Kasumi-1 (cell line): ENCODE measurements around the gene PIGX.
A peak's percentile ranks its signal among the peaks of the same experiment; 100 is the strongest.

ENCODE experiments used
- DNase-seq, 2 experiments: peaks; one replicate each; lab custom pipeline; 2025; lab: John Stamatoyannopoulos, UW

The PIGX gene

DNA sequence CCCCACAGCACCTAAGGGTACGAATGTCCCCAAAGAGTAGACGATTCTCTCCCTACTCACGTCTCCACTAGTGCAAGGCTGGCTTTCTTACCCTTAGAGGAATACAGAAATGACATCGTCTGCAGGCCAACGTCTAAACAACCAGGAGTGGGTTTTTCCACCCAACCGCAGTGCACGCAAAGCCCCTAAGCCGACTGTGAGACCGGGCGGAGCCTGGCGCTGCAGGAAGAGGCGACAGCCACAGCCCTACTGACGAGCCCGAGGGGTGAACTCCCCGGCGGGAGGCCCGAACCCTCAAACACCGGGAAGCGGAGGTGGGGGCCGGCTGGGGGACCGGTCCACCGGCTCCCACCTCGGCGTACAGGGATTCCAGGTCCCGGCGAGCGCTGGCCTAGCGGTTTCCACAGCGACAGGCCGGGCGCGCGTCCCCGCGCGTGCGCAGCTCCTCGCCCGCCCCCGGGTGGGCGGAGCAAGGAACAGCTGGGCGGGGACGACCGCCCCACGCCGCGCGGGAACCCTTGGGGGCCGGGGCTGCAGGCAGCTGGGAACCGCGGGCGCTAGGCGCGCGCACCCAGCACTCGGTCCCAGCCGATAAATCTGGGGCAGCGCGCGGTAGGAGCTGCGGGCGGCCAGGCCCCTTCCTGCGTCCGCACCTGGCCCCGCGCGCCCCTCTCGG is at the start of gene PIGX, which contains the start of gene CEP19:
PIGX (plus strand) TSS at position 540 of the 676 bp plus-strand sequence.
CEP19 (minus strand) TSS at position 413 of the 676 bp plus-strand sequence. CDS start 3,593 bp downstream, outside the sequence.
- peak; percentile 64 to 68 for DNase-seq

DNA sequence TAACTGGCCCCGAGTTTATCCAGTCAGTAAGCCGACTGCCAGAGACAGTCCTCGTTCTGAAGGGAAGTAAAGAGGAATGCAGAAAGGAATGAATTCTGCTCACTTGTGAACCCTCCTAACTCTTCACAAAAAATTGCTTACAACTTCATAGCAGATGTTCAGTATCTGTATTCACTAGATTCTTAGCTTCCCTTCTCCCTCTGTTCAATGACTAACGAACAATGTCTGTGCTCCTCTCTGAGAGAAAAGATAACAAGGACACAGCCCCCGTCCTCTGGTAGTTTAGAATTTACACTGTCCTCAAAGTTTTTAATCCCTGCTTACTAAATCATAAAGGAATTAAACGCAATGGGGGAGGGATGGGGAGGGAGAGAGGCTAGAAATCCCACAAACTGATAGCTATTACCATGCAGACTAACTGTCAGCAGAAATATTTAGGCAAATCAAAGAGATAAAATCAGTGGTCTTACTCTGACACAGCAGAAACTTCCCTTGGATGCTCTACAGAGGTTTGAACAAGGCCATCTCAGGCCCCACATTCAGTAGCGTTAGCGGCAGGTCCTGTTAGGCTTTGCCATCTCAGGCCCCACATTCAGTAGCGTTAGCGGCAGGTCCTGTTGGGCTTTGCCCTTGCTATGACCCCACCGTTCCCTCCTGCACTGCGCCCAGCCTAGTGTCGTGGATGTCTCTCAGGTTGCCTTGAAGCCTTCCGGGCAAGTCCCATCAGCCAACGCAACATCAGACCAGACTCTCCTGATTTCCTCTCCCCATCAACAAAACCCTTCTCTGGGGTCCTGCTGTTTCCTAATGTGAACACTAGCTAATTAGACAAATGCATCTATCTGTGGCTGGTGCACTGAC is 49.2 kb upstream of the PIGX start:
- DNase-seq = no peak

DNA sequence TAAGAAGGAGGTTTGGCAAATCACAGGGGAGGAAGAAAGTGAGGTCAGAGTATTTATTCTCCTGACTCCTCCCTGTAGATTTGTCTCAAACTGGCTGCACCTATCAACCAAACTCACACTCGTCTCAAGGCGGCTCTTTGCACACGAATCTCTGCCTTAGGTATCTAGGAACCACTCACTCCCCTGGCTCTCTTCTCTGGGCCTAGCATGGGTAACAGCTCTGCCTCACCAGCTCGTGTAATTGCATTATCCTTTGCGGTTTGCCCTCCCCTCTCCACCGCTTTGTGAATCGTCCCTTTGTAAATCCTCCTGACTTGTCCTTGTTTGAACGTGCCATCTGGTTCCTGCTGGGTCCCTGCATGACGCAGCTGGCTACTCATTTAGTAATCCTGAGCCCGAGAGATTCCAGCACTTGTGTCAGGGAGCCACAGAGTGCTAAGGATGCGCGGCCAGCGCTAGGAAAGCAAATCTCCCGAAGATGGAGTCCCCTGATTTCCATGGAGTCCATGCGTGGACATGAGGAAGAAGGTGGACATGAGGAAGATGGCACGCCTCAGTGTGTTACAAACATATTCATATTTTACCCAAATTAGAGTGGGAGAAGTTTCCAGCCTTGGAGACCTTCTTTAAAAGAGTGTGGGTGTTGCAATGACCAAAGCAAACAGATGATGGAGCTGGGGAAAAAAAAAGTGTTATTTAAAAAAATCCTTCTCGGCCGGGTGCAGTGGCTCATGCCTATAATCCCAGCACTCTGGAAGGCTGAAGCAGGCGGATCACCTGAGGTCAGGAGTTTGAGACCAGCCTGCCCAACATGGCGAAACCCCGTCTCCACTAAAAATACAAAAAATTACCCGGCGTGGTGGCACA is 45.9 kb upstream of the PIGX start:
- DNase-seq = peak; percentile 64 to 69

DNA sequence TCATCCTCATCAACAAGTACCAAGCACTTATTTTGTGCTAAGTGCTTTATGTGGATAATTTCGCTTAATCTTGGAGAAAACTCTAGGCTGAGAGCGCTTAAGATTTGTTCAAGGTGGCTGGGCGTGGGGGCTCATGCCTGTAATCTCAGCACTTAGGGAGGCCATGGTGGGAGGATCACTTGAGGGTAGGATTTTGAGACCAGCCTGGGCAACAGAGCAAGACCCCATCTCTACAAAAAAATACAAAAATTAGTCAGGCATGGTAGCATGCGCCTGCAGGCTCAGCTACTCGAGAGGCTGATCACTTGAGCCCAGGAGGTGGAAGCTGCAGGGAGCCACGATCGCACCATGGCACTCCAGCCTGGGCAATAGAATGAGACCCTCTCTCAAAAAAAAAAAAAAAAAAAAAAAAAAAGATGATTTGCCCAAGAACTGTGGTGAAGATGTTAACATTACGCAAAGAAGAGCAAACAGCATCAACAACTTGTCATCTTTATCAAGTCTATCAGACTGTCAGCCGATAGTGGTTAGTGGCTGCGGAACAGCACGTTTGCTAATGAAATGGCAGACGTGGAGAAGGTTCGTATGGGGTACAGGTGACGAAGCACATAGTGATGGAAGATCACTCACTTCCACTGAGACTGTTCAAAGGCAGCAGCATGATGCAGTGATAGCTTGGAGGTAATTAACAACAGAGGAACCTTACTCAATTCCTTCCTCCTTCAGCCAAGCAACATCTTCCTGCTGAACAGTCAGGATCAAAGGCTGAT is 44.9 kb upstream of the PIGX start:
- no peak for DNase-seq

DNA sequence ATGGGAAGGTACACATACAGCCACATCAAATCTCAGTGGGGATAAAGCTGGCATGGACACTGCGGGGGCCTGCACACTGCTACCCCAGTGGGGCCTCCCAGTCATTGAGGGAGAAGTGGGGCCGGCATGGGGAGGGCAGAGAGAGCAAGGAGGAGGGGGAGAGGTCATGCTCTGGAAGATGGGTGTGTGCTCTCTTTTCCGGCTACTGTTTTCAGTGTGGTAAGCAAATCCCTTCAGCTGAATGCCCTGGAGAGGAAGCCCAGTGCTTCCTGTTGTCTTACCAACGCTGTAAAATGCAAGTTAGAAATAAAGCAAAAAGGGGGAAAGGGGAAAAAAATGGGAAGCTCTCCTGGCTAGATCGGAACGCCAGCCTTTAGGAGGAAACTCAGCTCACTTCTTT is 41.8 kb upstream of the PIGX start:
- peak; percentile 11 to 34 for DNase-seq

DNA sequence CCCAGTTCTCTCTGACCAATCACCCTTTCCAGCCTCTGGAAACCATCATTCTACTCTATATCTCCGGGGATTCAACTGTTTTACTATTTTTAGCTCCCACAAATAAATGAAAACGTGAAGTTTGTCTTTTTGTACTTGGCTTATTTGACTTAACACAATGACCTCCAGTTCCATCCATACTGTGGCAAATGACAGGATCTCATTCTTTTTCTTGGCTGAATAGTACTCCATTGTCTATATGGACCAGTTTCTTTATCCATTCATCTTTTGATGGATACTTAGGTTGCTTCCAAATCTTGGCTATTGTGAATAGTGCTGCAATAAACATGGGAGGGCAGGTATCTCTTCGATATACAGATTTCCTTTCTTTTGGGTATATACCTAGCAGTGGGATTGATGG is 38.5 kb upstream of the PIGX start:
- no peak for DNase-seq

DNA sequence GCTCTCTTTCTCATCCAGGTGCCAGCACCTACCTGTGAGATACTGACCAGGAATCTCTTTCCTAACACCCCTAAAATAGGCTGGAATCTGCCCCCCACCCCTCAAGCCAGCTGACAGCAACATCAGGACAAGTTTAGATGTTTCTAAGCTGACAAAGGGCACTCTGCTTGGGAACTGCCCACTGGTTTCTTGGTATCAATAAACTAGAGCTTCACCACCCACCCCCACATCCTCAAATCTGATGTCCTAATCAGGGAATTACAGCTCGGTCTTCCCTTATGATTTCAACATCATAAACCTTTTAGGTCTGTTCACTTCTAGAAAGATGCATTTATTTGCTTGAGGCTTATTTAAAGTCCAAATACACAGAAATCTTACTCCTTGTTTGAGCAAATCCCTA is 34.8 kb upstream of the PIGX start:
- no peak for DNase-seq

DNA sequence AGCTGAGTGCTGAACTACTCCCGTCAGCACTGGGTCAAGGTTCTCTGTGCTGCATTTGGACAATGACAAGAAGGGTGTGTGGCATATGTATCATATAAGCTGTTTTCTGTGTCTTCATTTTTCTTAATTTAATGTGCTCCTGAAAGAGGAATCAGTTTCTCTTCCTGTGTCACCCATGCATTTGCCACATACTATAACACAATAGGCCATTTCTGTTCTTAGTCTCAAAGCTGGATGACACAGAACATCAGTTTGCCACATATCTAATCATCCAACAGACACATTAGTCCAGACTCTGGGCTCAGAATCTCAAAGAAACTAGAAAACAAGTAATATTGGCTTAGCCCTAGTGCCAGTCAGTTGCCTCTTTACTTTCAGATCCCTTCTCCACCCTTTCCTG is 34.2 kb upstream of the PIGX start:
- no peak for DNase-seq

DNA sequence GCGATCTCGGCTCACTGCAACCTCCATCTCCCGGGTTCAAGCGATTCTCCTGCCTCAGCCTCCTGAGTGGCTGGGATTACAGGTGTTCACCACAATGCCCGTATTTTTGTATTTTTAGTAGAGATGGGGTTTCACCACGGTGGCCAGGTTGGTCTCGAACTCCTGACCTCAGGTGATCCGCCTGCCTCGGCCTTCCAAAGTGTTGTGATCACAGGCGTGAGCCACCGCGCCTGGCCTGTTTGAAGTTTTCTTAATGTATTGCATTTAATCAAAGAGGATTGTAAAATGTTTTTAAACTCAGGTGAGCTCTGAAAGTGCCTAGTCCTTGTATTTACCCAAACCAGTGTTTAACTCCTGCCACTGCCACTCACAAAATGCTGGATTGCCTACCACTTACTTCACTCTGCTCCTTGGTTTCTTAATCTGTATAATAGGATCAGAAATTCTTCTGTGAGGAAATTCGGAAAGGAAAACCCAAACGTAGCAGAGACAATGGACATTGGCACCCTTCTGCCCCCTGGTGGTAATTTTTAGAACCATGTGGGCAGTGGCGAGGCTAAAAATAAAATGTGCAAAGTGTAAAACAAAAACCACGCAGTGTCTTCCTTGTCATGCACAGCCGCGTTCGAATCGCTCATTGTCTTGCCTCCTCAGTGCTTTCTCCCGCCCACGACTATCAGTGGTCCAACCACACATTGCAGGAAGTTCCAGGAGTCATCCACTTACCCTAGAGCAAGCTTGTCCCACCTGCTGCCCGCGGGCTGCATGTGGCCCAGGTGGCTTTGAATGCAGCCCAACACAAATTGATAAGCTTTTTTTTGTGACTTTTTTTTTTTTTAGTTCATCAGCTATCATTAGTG is 27.4 kb upstream of the PIGX start:
- DNase-seq = peak; percentile 87 to 90

DNA sequence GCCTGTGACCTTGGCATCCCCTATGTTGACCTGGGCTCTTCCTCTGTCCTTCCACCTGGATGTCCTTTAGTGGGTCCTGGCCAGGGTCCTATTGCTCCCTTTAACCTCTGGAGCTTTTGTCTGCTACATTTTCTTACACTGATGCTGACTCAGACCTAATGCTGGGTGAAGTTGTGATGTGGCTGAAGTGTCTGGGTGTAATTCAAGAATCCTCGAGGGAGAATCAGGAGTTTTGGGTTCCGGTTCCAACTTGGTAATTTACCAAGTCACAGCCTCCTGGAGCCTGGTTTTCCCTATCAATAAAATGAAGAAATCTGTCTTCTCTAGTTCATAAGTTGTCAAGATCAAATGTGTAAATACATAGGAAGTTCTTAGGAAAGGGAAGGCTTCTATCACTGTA is 25.7 kb upstream of the PIGX start:
- DNase-seq = no peak

DNA sequence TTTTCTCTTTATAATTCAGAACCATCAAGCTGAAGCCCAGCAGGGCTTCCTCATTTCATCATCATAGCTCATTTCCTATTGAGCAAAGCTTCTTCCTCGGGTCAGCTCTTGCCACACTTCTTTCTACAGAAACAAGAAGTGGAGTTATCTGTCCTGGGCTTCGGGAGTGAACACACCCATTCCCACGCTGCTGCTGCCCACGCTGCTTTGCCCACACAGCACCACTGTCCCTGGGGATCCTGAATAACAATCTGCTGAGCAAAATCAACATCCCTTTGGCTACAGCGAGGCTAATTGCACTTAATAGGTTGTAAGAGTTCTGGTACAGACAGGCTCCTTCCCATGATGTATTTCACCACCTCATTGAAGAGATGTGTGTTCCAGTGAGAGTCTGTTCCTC is 23.8 kb upstream of the PIGX start:
- DNase-seq = peak; percentile 86 to 90

DNA sequence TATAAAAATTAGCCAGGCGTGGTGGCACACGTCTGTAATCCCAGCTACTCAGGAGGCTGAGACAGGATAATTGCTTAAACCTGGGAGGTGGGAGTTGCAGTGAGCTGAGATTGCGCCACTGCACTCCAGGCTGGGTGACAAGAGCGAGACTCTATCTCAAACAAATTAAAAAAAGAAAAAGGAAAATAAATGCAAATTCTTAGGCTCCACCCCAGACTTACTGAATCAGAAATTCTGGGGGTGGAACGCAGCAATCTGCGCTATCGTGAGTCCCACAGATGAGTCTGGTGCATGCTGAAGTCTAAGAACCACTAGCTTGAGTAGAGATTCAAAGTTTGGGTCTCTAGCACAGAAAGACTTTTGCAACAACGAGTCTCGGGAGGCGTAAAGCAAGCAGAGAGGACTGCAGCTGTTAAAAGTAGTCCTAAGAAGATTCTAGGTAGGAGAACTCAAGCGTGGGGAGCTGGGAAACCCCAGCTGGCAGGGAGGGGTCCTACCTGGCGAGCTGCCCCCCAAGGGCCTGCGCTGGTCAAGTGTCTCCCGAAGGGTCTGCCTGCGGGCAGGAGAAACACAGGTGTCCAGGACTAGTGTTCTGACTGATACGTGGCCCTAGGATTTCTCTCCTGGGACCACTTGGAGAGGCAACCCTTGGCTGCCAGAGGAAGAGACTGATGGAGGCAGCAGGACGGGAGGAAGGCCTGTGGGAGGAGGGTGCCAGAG is 22.1 kb upstream of the PIGX start:
- DNase-seq = no peak

DNA sequence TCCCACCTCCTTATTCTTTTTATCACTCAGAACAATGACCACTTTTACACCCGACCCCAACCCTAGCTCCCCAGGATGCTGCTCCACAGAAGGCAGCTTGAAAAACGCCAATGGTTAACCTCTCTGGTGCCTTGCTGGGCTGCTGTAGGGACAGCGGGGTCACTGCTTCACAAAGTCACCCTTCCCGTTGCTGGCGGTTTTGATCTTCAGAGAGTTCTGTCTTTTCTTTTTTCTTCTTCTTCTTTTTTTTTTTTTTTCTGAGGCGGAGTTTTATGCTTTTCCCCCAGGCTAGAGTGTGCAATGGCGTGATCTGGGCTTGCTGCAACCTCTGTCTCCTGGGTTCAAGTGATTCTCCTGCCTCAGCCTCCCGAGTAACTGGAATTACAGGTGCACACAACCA is 20.8 kb upstream of the PIGX start:
- no peak for DNase-seq

DNA sequence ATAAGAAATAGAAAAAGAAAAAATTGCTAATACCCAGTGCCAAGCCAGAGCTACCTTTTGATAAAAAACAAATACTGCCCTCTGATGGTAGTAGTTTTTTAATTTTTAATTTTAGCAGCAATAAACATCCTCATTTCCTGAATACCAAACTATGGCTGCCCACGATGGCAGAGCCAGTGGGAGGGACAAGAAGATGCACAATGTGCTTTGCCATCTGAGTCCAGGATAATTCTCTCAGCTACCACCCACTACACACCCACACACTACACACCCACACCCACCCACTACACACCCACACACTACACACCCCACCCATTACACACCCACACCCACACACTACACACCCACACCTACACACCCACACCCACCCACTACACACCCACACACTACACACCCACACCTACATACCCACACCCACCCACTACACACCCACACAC is 18.0 kb upstream of the PIGX start:
- DNase-seq = peak; percentile 39 to 45

DNA sequence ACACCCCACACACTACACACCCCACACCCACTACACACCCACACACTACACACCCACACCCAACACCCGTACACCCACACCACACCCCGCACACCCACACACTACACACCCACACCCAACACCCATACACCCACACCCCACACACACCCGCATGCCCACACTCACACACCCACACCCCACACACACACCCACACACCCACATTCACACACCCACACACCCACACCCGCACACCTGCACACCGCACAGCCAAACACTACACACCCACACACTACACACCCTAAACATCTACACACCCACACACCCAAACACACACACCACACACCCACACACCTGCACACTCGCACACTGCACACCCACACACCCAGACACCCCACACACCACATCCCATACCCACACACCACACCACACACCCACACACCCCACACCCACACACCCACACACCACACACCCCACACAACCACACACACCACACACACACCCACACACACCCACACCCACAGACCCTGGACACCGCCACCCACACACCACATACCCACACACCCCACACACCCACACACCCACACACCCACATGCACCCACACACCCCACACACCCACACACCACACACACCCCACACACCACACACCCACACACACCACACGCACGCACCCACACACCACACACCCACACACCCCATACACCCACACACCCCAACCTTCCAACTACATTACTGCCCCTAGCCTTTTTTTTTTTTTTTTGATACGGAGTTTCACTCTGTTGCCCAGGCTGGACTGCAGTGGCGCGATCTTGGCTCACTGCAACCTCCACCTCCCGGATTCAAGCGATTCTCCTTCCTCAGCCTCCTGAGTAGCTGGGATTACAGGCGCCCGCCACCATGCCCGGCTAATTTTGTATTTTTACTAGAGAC is 17.0 kb upstream of the PIGX start:
- DNase-seq = no peak

DNA sequence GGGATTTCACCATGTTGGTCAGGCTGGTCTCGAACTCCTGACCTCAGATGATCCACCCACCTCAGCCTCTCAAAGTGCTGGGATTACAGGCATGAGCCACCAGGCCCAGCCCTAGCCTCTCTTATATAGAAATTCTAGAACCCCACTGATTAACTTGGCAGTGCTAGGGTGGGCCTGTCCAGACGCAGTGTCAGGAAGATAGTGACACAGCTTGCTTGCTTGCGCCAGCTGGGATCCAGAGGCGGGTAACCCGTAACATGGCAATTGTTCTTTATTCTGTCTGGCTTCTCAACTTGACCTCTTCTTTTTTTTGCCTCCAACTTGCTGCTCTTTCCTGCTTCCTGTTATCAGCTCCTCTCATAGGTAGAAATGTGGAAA is 16.3 kb upstream of the PIGX start:
- no peak for DNase-seq

DNA sequence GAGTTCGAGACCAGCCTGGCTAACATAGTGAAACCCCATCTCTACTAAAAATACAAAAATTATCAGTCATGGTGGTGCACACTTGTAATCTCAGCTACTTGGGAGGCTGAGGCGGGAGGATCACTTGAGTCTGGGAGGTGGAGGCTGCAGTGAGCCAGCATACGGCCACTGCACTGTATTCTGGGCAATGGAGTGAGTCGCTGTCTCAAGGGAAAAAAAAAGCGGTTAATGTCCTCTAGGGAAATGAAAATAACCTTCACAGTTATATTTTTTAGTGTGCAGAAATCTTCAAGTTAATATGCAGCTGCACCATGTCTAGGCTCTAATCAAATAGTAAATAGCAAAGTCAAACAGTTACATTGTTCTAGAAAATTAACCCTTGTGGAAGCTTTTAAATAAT is 14.9 kb upstream of the PIGX start:
- DNase-seq = no peak

DNA sequence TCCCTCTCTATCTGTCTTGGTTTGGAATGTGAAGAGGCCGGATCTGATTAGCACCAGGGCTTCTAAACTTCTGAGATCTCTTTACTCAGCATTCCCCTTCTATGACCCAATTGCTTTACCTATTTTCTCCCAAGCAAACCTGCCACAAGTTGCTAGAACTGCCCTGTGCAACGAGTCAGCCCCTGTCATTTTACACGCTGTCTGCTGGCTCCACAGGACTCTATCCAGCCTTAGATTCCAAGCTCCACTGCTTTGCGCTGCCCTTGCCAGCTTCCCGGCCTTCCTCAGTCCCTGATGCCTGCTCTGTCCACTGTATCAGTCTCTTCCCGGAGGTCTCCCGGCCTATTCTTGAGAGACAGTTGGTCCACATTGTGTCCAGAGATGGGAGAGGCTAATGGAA is 12.4 kb upstream of the PIGX start:
- DNase-seq = no peak

DNA sequence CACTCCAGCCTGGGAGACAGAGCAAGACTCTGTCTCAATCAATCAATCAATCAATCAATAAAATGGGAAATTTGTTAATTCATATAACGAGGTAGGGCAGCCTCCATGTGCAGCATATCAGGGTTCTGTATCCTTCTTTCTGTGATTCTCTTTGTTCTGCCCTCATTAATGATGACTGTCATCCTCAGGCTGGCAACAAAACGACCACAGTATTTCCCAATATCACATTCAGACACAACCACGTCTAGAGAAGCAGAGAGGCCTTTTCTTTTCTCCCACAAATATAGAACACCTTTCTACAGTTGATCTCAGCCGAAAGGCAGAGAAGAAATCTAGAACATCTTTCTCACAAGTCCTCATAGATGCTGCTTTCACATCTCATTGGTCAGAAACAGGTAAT is 11.4 kb upstream of the PIGX start:
- no peak for DNase-seq
